Prostate gland (tissue), 2 donors: ENCODE results near the gene SLC16A11. TPM values are rescaled to one million over a fixed set of nuclear protein-coding genes. Genes with fewer than 3 reads are reported as not detected.

Experiments
- DNase-seq: peaks from one replicate; pipeline ENCODE4 v3.0.0-alpha.2; 2019; ENCODE audit warnings: low spot score
- H3K27ac ChIP-seq, 2 donors: fragments of 200-600 bp; sonication (generic); 2 replicates each; pipeline ENCODE4 v1.5.1; 2017 to 2019
- H3K27me3 ChIP-seq: fragments of 200-600 bp; sonication (generic); replicated peaks from 2 replicates; pipeline ENCODE4 v1.5.1; 2019; ENCODE audit not compliant: insufficient read depth
- H3K36me3 ChIP-seq, 2 donors: fragments of 200-600 bp; sonication (generic); 1 replicate in 1 of 2; 2 replicates in 1 of 2; pipeline versions ENCODE4 v1.5.1 to v1.8.1; 2017 to 2019
- H3K4me1 ChIP-seq: fragments of 200-600 bp; sonication (generic); replicated peaks from 2 replicates; pipeline ENCODE4 v1.5.1; 2019
- H3K4me3 ChIP-seq, 2 donors: fragments of 200-600 bp; sonication (generic); 2 replicates each; pipeline ENCODE4 v1.5.1; 2017 to 2019
- H3K9me3 ChIP-seq: fragments of 200-600 bp; sonication (generic); 2 replicates; pipeline ENCODE4 v1.5.1; 2017
- POLR2A ChIP-seq: fragments of 450-650 bp; IDR thresholded peaks from one replicate; pipeline ENCODE4 v1.6.1; 2016; ENCODE audit warnings: antibody characterized with exemption, mild to moderate bottlenecking
- POLR2AphosphoS5 ChIP-seq: sonication (generic); formaldehyde crosslinking; IDR thresholded peaks from one replicate; pipeline ENCODE4 v1.6.1; 2017; ENCODE audit warnings: antibody characterized with exemption
- WGBS: methylation state at CpG from one replicate; pipeline ENCODE4 v1.1.5; 2018; 5-methylcytosine and 5-hydroxymethylcytosine counted together
- intact Hi-C: fragments of 100-400 bp; cut with DNase I; formaldehyde crosslinking; loops from one replicate; pipeline ENCODE4 v1.14.2; 2022
- total RNA-seq, 2 donors: library from RNA; depleted of rRNA; stranded (reverse); fragments of >200 nt; gene quantifications; one replicate each; pipeline ENCODE4 v1.1.0, GENCODE V29; 2016
- TF ChIP-seq, protein P1 (sequence below), 4 experiments: fragments of 200-600 bp in 2 of 4; fragments of 450-650 bp in 2 of 4; sonication (generic) in 2 of 4; IDR thresholded peaks; 1 replicate in 3 of 4; 2 replicates in 1 of 4; pipeline ENCODE4 v1.5.1; 2016 to 2019; ENCODE audit warnings: antibody characterized with exemption in 4 of 4, mild to moderate bottlenecking in 2 of 4, moderate library complexity in 2 of 4

Gene SLC16A11
- total RNA-seq, 2 donors from 2014 or later = 1.8 to 2.3 TPM

DNA sequence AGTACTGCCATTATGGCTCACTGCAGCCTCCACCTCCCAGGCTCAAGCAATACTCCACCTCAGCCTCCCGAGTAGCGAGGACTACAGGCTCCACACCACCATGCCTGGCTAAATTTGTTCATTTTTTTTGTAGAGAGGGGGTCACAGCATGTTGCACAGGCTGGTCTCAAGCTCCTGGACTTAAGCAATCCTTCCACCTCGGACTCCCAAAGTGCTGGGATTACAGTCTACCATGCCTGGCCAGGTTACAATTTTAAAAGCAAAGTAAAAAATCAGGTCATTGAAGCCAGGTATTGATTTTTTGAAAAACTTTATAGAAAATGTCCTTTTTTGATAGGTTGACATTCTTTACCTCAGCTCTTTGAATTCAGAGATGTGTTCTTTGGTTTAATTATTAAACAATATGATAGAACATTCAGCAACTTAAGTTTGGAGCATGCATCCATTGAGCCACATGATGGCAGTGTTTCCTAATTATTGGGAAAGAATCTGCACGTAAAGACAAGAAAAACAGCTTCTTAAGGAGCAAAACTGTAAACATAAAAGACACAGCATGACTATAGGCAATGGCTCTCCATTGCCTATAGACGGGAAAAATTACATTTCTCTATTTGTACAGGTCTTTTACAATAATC lies 1.7 kb upstream of the SLC16A11 start:
- intact Hi-C loops = loop anchor here (5.0 to 10.0 kb wide), 2 partner anchors 132 to 239 kb away; partner anchors contain the start of genes ASGR1 and SLC2A4
- DNase-seq = peak; percentile 55
- H3K4me3 ChIP-seq = peak overlapping the region in 1 of 2 donors; percentile 33
- no peaks in the 10 kb centered on the region for H3K27me3 ChIP-seq
- H3K9me3 ChIP-seq = no peaks in the 10 kb centered on the region
- H3K27ac ChIP-seq = peak overlapping the region; percentile 89
- TF ChIP-seq POLR2A = no peak
- TF ChIP-seq, protein P1, sequence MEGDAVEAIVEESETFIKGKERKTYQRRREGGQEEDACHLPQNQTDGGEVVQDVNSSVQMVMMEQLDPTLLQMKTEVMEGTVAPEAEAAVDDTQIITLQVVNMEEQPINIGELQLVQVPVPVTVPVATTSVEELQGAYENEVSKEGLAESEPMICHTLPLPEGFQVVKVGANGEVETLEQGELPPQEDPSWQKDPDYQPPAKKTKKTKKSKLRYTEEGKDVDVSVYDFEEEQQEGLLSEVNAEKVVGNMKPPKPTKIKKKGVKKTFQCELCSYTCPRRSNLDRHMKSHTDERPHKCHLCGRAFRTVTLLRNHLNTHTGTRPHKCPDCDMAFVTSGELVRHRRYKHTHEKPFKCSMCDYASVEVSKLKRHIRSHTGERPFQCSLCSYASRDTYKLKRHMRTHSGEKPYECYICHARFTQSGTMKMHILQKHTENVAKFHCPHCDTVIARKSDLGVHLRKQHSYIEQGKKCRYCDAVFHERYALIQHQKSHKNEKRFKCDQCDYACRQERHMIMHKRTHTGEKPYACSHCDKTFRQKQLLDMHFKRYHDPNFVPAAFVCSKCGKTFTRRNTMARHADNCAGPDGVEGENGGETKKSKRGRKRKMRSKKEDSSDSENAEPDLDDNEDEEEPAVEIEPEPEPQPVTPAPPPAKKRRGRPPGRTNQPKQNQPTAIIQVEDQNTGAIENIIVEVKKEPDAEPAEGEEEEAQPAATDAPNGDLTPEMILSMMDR (IDR thresholded peaks at IDR 0.05) = peak; percentile 59 to 97 (median 92)
- H3K36me3 ChIP-seq = no peaks in the 10 kb centered on the region
- 22% methylated on average over 5 of the region's 5 CpGs for WGBS
- peaks cover 25% of the 10 kb centered on the region for H3K4me1 ChIP-seq

DNA sequence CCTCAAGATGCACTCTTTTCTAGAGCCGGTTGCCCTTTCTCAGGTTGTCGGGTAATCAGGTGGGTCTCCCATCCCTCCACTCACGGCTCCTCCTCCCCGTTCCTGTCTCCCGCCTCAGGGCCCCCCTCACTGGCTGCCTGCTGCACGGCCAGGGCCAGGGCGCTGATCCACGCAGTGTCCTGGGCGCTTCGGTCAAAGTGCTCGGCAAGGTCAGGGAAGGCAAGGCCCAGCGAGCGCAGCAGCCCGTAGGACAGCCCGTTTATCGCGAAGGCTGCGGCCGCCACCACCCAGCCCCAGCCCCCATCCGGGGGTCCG lies 753 bp downstream of the SLC16A11 start:
- Histone ChIP-seq H3K36me3 (no peaks in the 10 kb centered on the region), H3K27ac (peak overlapping the region in 1 of 2 donors; percentile 27), H3K4me3 (peak overlapping the region; percentile 21 to 32), H3K4me1 (peaks cover 25% of the 10 kb centered on the region), H3K9me3 (no peaks in the 10 kb centered on the region), H3K27me3 (no peaks in the 10 kb centered on the region)
- TF ChIP-seq, protein P1 (IDR thresholded peaks at IDR 0.05) = no peak
- no peak for TF ChIP-seq POLR2AphosphoS5
- no peak for TF ChIP-seq POLR2A
- no peak for DNase-seq
- intact Hi-C loops = loop anchor here (10.0 kb wide), 1 partner anchor 242 kb away; the partner anchor contains the start of gene SLC2A4
- 6% methylated on average over 21 of the region's 21 CpGs for WGBS

DNA sequence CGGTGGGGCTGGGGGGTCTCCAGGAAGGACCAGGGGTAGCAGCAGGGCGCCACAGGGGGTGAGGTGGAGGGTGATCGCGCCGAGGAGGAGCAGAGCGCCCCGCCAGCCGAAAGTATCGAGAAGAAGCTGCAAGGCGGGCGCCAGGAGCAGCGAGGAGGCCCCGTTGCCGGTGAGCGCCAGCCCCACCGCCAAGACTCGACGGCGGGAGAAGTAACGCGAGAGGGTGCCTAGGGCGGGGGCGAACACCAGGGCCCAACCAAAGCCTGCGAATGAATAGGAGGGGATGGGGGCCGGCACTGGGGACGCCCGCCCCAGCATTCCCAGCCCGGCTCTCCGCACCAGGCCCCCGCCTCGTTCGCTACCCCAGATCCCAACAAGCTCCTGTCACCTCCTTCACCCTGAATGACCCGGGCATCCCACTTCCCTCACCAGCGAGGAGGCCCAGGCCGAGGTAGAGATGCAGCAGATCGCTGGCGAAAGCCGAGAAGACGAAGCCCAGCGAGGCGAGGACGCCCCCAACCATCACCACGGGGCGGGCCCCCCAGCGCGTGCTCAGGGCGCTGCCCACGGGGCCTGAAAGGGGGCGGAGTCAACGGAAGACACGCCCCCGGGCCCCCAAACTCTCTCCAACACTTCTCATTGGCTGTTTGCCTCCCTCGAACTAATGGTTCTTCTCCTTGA lies 1.3 kb downstream of the SLC16A11 start:
- intact Hi-C loops = loop anchor here (10.0 kb wide), 1 partner anchor 242 kb away; the partner anchor contains the start of gene SLC2A4
- Histone ChIP-seq H3K9me3 (no peaks in the 10 kb centered on the region), H3K4me3 (peak overlapping the region; percentile 21 to 32), H3K4me1 (peaks cover 25% of the 10 kb centered on the region), H3K27me3 (no peaks in the 10 kb centered on the region), H3K36me3 (no peaks in the 10 kb centered on the region), H3K27ac (no peak overlapping the region)
- 12% methylated on average over 53 of the region's 53 CpGs for WGBS
- TF ChIP-seq, protein P1 (IDR thresholded peaks at IDR 0.05) = no peak
- TF ChIP-seq POLR2AphosphoS5 = no peak
- no peak for TF ChIP-seq POLR2A
- no peak for DNase-seq

DNA sequence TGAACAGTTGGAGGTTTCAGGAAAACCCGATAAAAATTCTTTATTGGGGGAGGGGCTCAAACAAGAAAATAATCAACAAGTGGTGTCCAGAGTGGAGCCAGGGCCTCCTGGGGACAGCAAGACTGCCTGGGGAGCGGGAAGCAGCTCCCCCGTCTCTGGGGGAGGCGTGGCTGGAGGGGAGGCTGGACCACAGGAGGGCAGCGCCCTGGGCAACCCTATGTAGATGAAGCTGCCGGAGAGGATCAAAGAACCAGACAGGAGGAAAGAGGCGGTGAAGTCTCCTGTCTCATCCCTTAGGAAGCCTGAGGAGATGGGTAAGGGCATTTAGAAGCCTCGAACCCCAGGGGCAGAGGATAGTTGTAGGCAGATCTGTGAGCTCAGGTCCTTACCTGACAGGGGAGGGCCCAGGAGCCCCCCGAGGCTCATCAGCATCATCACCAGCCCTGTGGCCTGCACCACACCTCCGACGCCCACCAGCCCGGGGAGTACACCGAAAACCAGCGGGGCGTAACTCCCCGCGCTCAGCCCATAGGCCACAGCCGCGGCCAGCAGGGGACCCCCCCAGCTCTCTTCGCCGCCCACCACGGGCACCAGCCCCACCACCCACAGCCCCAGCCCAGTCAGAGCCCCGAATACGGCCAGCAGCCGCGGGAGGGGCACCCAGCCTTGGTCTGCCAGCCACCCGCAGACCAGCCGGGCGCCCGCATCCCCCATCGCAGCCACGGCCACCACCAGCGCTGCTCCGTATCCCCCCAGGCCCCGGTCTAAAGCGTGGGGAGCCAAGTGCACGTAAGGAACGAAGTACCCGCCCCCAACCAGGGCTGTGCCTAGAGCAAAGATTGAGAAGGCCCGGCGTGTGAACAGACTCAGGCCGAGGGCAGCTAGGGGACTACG lies 2.0 kb downstream of the SLC16A11 start:
- Histone ChIP-seq H3K9me3 (no peaks in the 10 kb centered on the region), H3K4me3 (peak overlapping the region in 1 of 2 donors; percentile 32), H3K27ac (no peak overlapping the region), H3K4me1 (peaks cover 25% of the 10 kb centered on the region), H3K27me3 (no peaks in the 10 kb centered on the region), H3K36me3 (no peaks in the 10 kb centered on the region)
- intact Hi-C loops = loop anchor here (10.0 kb wide), 1 partner anchor 243 kb away; the partner anchor contains the start of gene SLC2A4
- TF ChIP-seq POLR2A (no peak), POLR2AphosphoS5 (no peak)
- TF ChIP-seq, protein P1 (IDR thresholded peaks at IDR 0.05) = no peak
- no peak for DNase-seq
- WGBS = 33% methylated on average over 42 of the region's 43 CpGs
